HepG2 (cell line): Measurements from ENCODE around the gene POFUT1.
"Not testable (repeated sequence)": the region's sequence is repeated elsewhere in the genome, so short reads cannot be mapped to it uniquely, and the experiment has no call there.

ENCODE experiments used
- ADNP ChIP-seq: sonication (generic); formaldehyde crosslinking; IDR thresholded peaks from 2 replicates; pipeline ENCODE4 v1.4.0; 2020; ENCODE audit warnings: missing genetic modification reagents
- ATF2 ChIP-seq: sonication (generic); formaldehyde crosslinking; IDR thresholded peaks from 2 replicates; pipeline ENCODE4 v1.4.0; 2020; ENCODE audit warnings: missing genetic modification reagents
- FIP1L1 ChIP-seq: fragments of 200-400 bp; formaldehyde crosslinking; IDR thresholded peaks from 2 replicates; pipeline ENCODE4 v1.6.1; 2018; ENCODE audit warnings: low read depth, mild to moderate bottlenecking, low read length, moderate library complexity, borderline replicate concordance; ENCODE audit not compliant: insufficient read depth
- MAX ChIP-seq: IDR thresholded peaks from 2 replicates; pipeline ENCODE4 v1.6.1; 2012; ENCODE audit warnings: inconsistent platforms
- POLR2A ChIP-seq, 2 experiments: IDR thresholded peaks; 2 replicates each; pipeline ENCODE4 v1.6.1; 2011; ENCODE audit warnings: low read depth in 2 of 2, low read length in 2 of 2, mild to moderate bottlenecking in 1 of 2, moderate library complexity in 1 of 2; ENCODE audit not compliant: insufficient read depth in 1 of 2
- POLR2AphosphoS5 ChIP-seq: IDR thresholded peaks from 2 replicates; pipeline ENCODE4 v1.6.1; 2012; ENCODE audit warnings: low read depth, low read length
- RXRA ChIP-seq: sonication (generic); formaldehyde crosslinking; IDR thresholded peaks from 2 replicates; pipeline ENCODE4 v1.5.1; 2020; ENCODE audit warnings: missing genetic modification reagents
- ZKSCAN1 ChIP-seq: fragments of 150-350 bp; IDR thresholded peaks from 2 replicates; pipeline ENCODE4 v1.6.1; 2014; ENCODE audit warnings: low read length
- ZNF143 ChIP-seq: sonication (generic); formaldehyde crosslinking; IDR thresholded peaks from 2 replicates; pipeline ENCODE4 v1.4.0; 2020; ENCODE audit warnings: missing genetic modification reagents
- ZXDC ChIP-seq: sonication (generic); formaldehyde crosslinking; IDR thresholded peaks from 2 replicates; pipeline ENCODE4 v1.5.0; 2020; ENCODE audit warnings: mild to moderate bottlenecking, missing genetic modification reagents
- TF ChIP-seq, protein P1 (sequence below), 2 experiments: sonication (generic) in 1 of 2; formaldehyde crosslinking in 1 of 2; IDR thresholded peaks; 2 replicates each; pipeline versions ENCODE4 v1.4.0 to v1.6.1; 2016 to 2020; ENCODE audit warnings: borderline replicate concordance in 1 of 2, low read depth in 1 of 2, mild to moderate bottlenecking in 1 of 2, missing genetic modification reagents in 1 of 2
- TF ChIP-seq, protein P2 (sequence below): sonication (generic); formaldehyde crosslinking; IDR thresholded peaks from 2 replicates; pipeline ENCODE4 v1.5.0; 2020; ENCODE audit warnings: mild to moderate bottlenecking, low read depth, missing genetic modification reagents, borderline replicate concordance

- not testable (repeated sequence) for TF ChIP-seq FIP1L1; ADNP (CRISPR knock-in tag); ATF2 (CRISPR knock-in tag); ZKSCAN1; MAX; POLR2A (IDR thresholded peaks at IDR 0.05; ENCODE audit: insufficient read depth in 1 of 2, low read depth in 2 of 2, low read length in 2 of 2); ZXDC (CRISPR knock-in tag); ZNF143 (CRISPR knock-in tag); POLR2AphosphoS5; RXRA (CRISPR knock-in tag)
- TF ChIP-seq, protein P1, sequence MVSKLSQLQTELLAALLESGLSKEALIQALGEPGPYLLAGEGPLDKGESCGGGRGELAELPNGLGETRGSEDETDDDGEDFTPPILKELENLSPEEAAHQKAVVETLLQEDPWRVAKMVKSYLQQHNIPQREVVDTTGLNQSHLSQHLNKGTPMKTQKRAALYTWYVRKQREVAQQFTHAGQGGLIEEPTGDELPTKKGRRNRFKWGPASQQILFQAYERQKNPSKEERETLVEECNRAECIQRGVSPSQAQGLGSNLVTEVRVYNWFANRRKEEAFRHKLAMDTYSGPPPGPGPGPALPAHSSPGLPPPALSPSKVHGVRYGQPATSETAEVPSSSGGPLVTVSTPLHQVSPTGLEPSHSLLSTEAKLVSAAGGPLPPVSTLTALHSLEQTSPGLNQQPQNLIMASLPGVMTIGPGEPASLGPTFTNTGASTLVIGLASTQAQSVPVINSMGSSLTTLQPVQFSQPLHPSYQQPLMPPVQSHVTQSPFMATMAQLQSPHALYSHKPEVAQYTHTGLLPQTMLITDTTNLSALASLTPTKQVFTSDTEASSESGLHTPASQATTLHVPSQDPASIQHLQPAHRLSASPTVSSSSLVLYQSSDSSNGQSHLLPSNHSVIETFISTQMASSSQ (IDR thresholded peaks at IDR 0.05; ENCODE audit: low read depth): not testable (repeated sequence)
- TF ChIP-seq, protein P1 (CRISPR knock-in tag; IDR thresholded peaks at IDR 0.05; ENCODE audit: borderline replicate concordance): not testable (repeated sequence)
- TF ChIP-seq, protein P2, sequence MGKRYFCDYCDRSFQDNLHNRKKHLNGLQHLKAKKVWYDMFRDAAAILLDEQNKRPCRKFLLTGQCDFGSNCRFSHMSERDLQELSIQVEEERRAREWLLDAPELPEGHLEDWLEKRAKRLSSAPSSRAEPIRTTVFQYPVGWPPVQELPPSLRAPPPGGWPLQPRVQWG (CRISPR knock-in tag): not testable (repeated sequence)
These were observed 14.3 kb upstream of the POFUT1 start for GRCh38 chr20:32193336-32193735.
